Upper lobe of left lung (tissue), 4 donors: Measurements from ENCODE around the gene VAT1L.

ENCODE experiments used
- CTCF ChIP-seq, 6 experiments: fragments of 450-650 bp in 4 of 6; fragments of 200-600 bp in 2 of 6; sonication (generic) in 2 of 6; IDR thresholded peaks; one replicate each; pipeline ENCODE4 v1.5.1; 2016 to 2019; ENCODE audit warnings: antibody characterized with exemption in 6 of 6
- POLR2A ChIP-seq, 4 donors: fragments of 450-650 bp; IDR thresholded peaks; one replicate each; pipeline ENCODE4 v1.5.1; 2016 to 2017; ENCODE audit warnings: antibody characterized with exemption in 4 of 4, mild to moderate bottlenecking in 2 of 4
- POLR2AphosphoS5 ChIP-seq, 2 donors: sonication (generic); formaldehyde crosslinking; IDR thresholded peaks; one replicate each; pipeline ENCODE4 v1.5.1; 2017; ENCODE audit warnings: antibody characterized with exemption in 2 of 2

DNA sequence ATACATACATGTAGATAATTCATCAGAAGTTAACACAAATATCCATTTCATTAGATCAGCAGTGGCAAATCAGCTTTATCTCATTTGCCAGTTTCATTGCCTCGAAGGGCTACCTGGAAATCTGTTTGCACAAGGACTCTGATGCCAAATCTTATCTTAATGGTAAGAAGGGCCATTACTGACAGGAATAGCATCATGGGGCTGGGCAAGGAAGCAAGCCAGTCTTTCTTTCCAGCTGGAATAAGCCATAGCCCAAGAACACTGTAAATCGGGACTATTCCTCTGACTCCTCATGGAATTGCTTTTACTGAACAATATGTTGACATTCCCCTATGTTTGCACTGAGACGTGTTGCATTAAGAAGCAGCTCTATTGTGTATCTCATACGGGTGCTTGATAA lies 132.6 kb downstream of the VAT1L start:
- no peak for TF ChIP-seq CTCF (IDR thresholded peaks at IDR 0.05)
- TF ChIP-seq POLR2A (IDR thresholded peaks at IDR 0.05) = no peak
- TF ChIP-seq POLR2AphosphoS5 (IDR thresholded peaks at IDR 0.05) = no peak
